ENCODE results near the gene ADGRA3.

Gene ADGRA3

DNA sequence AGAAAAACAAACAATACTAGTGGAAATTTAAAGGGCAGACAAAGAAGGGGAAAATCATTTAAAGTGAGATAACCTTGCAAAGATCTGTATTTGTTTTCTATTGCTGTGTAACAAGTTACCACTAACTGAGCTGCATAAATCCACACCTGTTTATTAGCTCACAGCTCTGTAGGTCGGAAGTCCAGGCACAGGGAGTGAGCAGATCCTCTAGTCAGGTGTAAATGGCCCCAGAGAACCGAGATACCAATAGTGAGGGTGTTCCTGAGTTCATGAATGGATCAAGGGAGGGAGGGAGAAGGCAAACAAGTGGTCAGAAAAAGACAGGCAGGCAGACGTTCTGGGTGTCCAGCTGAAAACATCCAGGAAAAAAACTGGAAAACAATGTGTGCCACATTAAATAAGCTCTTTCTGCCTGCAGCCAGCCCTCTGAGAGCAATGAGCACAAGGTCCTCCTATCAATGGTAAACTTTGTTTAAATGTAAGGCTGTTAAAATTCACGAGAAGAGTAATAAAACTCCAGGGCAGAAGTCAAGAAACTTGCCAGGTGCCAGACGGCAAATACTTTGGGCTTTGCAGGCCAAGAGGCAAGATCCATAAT is 25.0 kb downstream of the ADGRA3 start:
- TF ChIP-seq POLR2AphosphoS5 (IDR thresholded peaks at IDR 0.05; ENCODE audit: low read depth, low read length) (no peak), TAF1 (IDR thresholded peaks at IDR 0.05; ENCODE audit: borderline replicate concordance, insufficient read depth, low read length) (no peak), SIN3A (IDR thresholded peaks at IDR 0.05; ENCODE audit: borderline replicate concordance, insufficient read depth, low read length) (no peak), FOXP2 (optimal IDR thresholded peaks at IDR 0.05; ENCODE audit: borderline replicate concordance, extremely low read depth, extremely low read length, insufficient read depth) (no peak)
- TF ChIP-seq, protein P1, sequence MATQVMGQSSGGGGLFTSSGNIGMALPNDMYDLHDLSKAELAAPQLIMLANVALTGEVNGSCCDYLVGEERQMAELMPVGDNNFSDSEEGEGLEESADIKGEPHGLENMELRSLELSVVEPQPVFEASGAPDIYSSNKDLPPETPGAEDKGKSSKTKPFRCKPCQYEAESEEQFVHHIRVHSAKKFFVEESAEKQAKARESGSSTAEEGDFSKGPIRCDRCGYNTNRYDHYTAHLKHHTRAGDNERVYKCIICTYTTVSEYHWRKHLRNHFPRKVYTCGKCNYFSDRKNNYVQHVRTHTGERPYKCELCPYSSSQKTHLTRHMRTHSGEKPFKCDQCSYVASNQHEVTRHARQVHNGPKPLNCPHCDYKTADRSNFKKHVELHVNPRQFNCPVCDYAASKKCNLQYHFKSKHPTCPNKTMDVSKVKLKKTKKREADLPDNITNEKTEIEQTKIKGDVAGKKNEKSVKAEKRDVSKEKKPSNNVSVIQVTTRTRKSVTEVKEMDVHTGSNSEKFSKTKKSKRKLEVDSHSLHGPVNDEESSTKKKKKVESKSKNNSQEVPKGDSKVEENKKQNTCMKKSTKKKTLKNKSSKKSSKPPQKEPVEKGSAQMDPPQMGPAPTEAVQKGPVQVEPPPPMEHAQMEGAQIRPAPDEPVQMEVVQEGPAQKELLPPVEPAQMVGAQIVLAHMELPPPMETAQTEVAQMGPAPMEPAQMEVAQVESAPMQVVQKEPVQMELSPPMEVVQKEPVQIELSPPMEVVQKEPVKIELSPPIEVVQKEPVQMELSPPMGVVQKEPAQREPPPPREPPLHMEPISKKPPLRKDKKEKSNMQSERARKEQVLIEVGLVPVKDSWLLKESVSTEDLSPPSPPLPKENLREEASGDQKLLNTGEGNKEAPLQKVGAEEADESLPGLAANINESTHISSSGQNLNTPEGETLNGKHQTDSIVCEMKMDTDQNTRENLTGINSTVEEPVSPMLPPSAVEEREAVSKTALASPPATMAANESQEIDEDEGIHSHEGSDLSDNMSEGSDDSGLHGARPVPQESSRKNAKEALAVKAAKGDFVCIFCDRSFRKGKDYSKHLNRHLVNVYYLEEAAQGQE (IDR thresholded peaks at IDR 0.05; ENCODE audit: insufficient read depth in 1 of 2, low read depth in 2 of 2, low read length in 2 of 2), result no peak

DNA sequence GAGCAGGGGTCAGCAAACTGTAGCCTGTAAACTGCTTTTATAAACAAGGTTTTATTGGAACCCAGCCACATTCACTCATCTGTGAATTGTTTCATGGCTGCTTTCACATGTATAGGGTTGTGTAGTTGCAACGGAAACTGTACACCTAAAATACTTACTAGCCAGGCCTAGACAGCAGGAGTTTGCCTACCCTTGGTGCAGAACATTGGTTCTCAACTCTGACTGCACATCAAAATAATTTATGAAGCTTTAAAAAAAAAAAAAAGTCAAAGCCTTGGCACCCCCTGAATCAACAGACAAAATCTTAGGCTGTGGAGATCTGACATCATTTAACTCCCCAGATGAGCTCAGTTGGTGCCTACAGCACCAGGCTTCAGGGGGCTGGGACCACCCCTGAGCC is 27.8 kb downstream of the ADGRA3 start:
- no peak for TF ChIP-seq FOXP2 (optimal IDR thresholded peaks at IDR 0.05; ENCODE audit: borderline replicate concordance, extremely low read depth, extremely low read length, insufficient read depth)
- no peak for TF ChIP-seq POLR2AphosphoS5 (IDR thresholded peaks at IDR 0.05; ENCODE audit: low read depth, low read length)
- no peak for TF ChIP-seq SIN3A (IDR thresholded peaks at IDR 0.05; ENCODE audit: borderline replicate concordance, insufficient read depth, low read length)
- no peak for TF ChIP-seq TAF1 (IDR thresholded peaks at IDR 0.05; ENCODE audit: borderline replicate concordance, insufficient read depth, low read length)
- TF ChIP-seq, protein P1 (IDR thresholded peaks at IDR 0.05; ENCODE audit: insufficient read depth in 1 of 2, low read depth in 2 of 2, low read length in 2 of 2), result no peak

DNA sequence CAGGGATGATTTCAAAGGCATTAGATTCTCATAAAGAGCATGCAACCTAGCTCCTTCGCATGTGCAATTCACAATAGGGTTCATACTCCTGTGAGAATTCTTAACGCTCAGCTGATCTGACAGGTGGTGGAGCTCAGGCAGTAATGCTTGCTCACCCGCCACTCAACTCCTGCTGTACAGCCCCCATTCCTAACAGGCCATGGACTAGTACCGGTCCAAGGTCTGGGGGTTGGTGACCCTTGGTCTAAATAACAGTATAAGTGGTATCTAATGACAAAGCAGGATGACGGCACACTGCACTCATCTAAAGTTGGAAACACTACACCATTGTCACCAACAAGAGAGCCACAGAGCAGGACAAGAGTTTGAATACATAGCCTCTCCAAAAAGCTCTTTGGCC is 28.5 kb downstream of the ADGRA3 start:
- TF ChIP-seq TAF1 (IDR thresholded peaks at IDR 0.05; ENCODE audit: borderline replicate concordance, insufficient read depth, low read length) (no peak), FOXP2 (optimal IDR thresholded peaks at IDR 0.05; ENCODE audit: borderline replicate concordance, extremely low read depth, extremely low read length, insufficient read depth) (no peak), SIN3A (IDR thresholded peaks at IDR 0.05; ENCODE audit: borderline replicate concordance, insufficient read depth, low read length) (no peak), POLR2AphosphoS5 (IDR thresholded peaks at IDR 0.05; ENCODE audit: low read depth, low read length) (no peak)
- TF ChIP-seq, protein P1 (IDR thresholded peaks at IDR 0.05; ENCODE audit: insufficient read depth in 1 of 2, low read depth in 2 of 2, low read length in 2 of 2), result no peak

DNA sequence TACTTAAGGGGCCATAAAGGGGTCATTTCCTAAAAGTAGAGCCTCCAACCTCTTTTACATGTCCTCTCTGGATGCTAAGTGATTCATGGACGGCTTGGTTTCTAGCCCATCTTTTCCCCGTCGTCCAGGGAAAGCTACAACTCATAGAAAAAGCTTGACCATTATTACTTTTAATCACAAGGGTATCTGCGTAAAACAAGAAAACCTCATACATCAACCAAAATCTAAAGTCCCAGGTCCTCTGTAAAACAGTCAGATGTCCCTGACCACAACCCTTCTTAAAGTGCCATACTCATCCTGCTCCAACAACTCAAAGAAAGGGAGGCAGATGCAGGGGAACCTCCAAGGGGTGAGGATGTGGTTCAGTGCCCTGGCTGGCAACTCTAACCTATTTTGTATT is 29.6 kb downstream of the ADGRA3 start:
- TF ChIP-seq FOXP2 (optimal IDR thresholded peaks at IDR 0.05; ENCODE audit: borderline replicate concordance, extremely low read depth, extremely low read length, insufficient read depth) (no peak), SIN3A (IDR thresholded peaks at IDR 0.05; ENCODE audit: borderline replicate concordance, insufficient read depth, low read length) (no peak), TAF1 (IDR thresholded peaks at IDR 0.05; ENCODE audit: borderline replicate concordance, insufficient read depth, low read length) (no peak)

DNA sequence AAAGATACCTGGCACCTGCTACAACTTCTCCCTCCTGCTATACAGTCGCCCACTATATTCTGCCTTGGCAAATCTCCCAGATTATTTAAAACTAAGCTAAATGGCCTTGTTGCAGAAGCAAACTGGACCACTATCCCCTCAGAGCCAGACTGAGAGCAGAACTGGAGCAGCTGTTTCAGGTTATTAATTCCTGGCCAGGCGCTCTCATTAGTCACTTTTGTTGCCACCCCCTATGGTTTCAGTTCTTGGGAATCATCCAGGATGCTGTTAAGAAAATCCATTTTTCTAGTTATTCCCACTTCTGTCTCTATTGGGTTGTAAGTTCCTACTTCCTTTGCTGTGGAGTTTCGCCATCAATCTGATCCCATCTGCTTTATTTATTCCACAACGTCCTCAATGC is 30.1 kb downstream of the ADGRA3 start:
- no peak for TF ChIP-seq POLR2AphosphoS5 (IDR thresholded peaks at IDR 0.05; ENCODE audit: low read depth, low read length)

DNA sequence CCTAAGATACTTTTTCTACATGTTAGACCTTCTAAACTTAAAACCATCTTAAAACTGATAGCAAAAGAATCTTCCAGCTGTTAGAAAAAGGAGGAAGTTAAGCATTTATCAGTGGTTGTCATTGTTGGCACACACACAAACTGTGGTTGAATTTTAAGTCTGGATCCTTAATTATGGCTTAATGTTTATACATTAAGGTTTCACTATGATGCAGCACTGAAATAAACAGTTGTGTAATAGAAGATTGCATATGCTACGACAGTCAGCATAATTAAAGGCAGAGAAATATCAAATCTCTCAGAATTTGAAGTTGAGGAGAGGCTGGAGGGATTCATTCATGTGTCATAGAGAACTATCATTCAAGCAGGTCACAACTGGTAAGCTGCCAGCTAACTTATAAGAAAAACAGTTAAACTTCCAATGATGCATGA is 32.3 kb downstream of the ADGRA3 start:
- TF ChIP-seq SIN3A (IDR thresholded peaks at IDR 0.05; ENCODE audit: borderline replicate concordance, insufficient read depth, low read length) (no peak), POLR2AphosphoS5 (IDR thresholded peaks at IDR 0.05; ENCODE audit: low read depth, low read length) (no peak), TAF1 (IDR thresholded peaks at IDR 0.05; ENCODE audit: borderline replicate concordance, insufficient read depth, low read length) (no peak), FOXP2 (optimal IDR thresholded peaks at IDR 0.05; ENCODE audit: borderline replicate concordance, extremely low read depth, extremely low read length, insufficient read depth) (no peak)
- TF ChIP-seq, protein P1 (IDR thresholded peaks at IDR 0.05; ENCODE audit: insufficient read depth in 1 of 2, low read depth in 2 of 2, low read length in 2 of 2), result no peak
